Mesendoderm (in vitro differentiated cells): ENCODE results near the gene TPRG1L.
A peak's percentile ranks its signal among the peaks of the same experiment; 100 is the strongest.

ENCODE experiments used
- DNase-seq: peaks from one replicate; pipeline ENCODE4 v3.0.0; 2013
- H2AK5ac ChIP-seq: 2 replicates; pipeline ENCODE4 v1.6.1; 2013; ENCODE audit warnings: low read length, inconsistent platforms
- H2BK120ac ChIP-seq: 2 replicates; pipeline ENCODE4 v1.6.1; 2013; ENCODE audit warnings: low read depth, mild to moderate bottlenecking, low read length, moderate library complexity, mixed read lengths
- H2BK15ac ChIP-seq: replicated peaks from 2 replicates; pipeline ENCODE4 v1.6.1; 2013; ENCODE audit warnings: low read depth, mild to moderate bottlenecking, moderate library complexity
- H2BK5ac ChIP-seq: 2 replicates; pipeline ENCODE4 v1.6.1; 2013; ENCODE audit warnings: low read length, inconsistent platforms
- H3K18ac ChIP-seq: 2 replicates; pipeline ENCODE4 v1.6.1; 2013; ENCODE audit warnings: mild to moderate bottlenecking, low read length, mixed read lengths
- H3K23ac ChIP-seq: one replicate; pipeline ENCODE4 v1.6.1; 2013; ENCODE audit warnings: low read length
- H3K27ac ChIP-seq: 2 replicates; pipeline ENCODE4 v1.5.1; 2013; ENCODE audit warnings: low read depth, mild to moderate bottlenecking, inconsistent platforms, low read length, moderate library complexity
- H3K27me3 ChIP-seq: 2 replicates; pipeline ENCODE4 v1.6.1; 2013; ENCODE audit warnings: low read length, control low read depth, mild to moderate bottlenecking, inconsistent platforms; ENCODE audit not compliant: insufficient read depth, poor library complexity
- H3K36me3 ChIP-seq: 2 replicates; pipeline ENCODE4 v1.6.1; 2013; ENCODE audit warnings: low read length, inconsistent platforms; ENCODE audit not compliant: control insufficient read depth, insufficient read depth
- H3K4ac ChIP-seq: one replicate; pipeline ENCODE4 v1.6.1; 2013; ENCODE audit warnings: low read depth, mild to moderate bottlenecking, low read length, moderate library complexity
- H3K4me1 ChIP-seq: 2 replicates; pipeline ENCODE4 v1.6.1; 2013; ENCODE audit warnings: low read depth, low read length, inconsistent platforms; ENCODE audit not compliant: control insufficient read depth
- H3K4me2 ChIP-seq: 2 replicates; pipeline ENCODE4 v1.6.1; 2013; ENCODE audit warnings: low read length
- H3K4me3 ChIP-seq: 2 replicates; pipeline ENCODE4 v1.5.1; 2013; ENCODE audit warnings: mild to moderate bottlenecking, low read length
- H3K56ac ChIP-seq: one replicate; pipeline ENCODE4 v1.6.1; 2013; ENCODE audit warnings: low read length
- H3K79me1 ChIP-seq: 2 replicates; pipeline ENCODE4 v1.6.1; 2013; ENCODE audit warnings: low read length, inconsistent platforms
- H3K79me2 ChIP-seq: 2 replicates; pipeline ENCODE4 v1.6.1; 2013; ENCODE audit warnings: mild to moderate bottlenecking, low read length; ENCODE audit not compliant: control insufficient read depth, insufficient read depth
- H3K9ac ChIP-seq: 2 replicates; pipeline ENCODE4 v1.6.1; 2013; ENCODE audit warnings: low read length, inconsistent platforms
- H4K5ac ChIP-seq: one replicate; pipeline ENCODE4 v1.6.1; 2013; ENCODE audit warnings: low read length
- H4K8ac ChIP-seq: one replicate; pipeline ENCODE4 v1.6.1; 2013; ENCODE audit warnings: low read depth, mild to moderate bottlenecking, control low read depth, low read length, moderate library complexity
- WGBS: extraction: QIAGEN DNeasy Blood & Tissue Kit; methylation state at CpG from one replicate; pipeline ENCODE4 v1.1.7; 2013; ENCODE audit warnings: low lambda C conversion rate, missing lambda C conversion rate; ENCODE audit not compliant: insufficient coverage; ENCODE audit errors: extremely low coverage; 5-methylcytosine and 5-hydroxymethylcytosine counted together

Gene TPRG1L

DNA sequence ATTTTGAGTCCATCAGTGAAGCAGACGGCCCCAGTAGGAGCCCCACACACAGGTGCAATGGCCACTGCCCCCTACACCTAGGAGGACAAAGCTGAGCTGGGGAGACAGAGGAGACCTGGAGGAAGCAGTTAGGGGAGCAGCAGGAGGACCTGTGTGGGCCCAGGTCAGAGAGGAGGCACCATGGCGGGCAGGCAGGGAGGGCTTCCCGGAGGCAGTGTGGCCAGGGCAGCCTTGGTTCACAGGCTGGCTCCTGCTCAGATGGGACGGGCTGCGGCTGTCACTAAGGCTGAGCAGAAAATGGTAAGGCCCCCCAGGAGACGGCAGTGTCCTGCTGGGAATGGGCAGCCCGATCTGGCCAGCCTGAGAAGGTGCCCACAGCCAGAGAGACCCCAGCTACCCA, 28.9 kb upstream of the TPRG1L start:
- no peak overlapping the region for H4K8ac ChIP-seq
- no peak overlapping the region for H3K27ac ChIP-seq
- no peak overlapping the region for H4K5ac ChIP-seq
- no peaks in the 10 kb centered on the region for H3K36me3 ChIP-seq
- H3K27me3 ChIP-seq: no peaks in the 10 kb centered on the region
- no peak overlapping the region for H3K18ac ChIP-seq
- no peak overlapping the region for H2BK120ac ChIP-seq
- H2BK5ac ChIP-seq: no peak overlapping the region
- peak overlapping the region; percentile 24 for H3K23ac ChIP-seq
- H3K4me3 ChIP-seq: no peak overlapping the region
- no peak overlapping the region for H3K56ac ChIP-seq
- H3K4ac ChIP-seq: no peak overlapping the region
- no peak overlapping the region for H2AK5ac ChIP-seq
- H3K79me1 ChIP-seq: no peaks in the 10 kb centered on the region
- WGBS: no CpG with 5 or more reads among the region's 7 CpGs
- no peaks in the 10 kb centered on the region for H3K79me2 ChIP-seq
- H3K9ac ChIP-seq: no peak overlapping the region
- no peak overlapping the region for H2BK15ac ChIP-seq
- no peaks in the 10 kb centered on the region for H3K4me1 ChIP-seq
- no peak overlapping the region for H3K4me2 ChIP-seq
- no peak for DNase-seq

DNA sequence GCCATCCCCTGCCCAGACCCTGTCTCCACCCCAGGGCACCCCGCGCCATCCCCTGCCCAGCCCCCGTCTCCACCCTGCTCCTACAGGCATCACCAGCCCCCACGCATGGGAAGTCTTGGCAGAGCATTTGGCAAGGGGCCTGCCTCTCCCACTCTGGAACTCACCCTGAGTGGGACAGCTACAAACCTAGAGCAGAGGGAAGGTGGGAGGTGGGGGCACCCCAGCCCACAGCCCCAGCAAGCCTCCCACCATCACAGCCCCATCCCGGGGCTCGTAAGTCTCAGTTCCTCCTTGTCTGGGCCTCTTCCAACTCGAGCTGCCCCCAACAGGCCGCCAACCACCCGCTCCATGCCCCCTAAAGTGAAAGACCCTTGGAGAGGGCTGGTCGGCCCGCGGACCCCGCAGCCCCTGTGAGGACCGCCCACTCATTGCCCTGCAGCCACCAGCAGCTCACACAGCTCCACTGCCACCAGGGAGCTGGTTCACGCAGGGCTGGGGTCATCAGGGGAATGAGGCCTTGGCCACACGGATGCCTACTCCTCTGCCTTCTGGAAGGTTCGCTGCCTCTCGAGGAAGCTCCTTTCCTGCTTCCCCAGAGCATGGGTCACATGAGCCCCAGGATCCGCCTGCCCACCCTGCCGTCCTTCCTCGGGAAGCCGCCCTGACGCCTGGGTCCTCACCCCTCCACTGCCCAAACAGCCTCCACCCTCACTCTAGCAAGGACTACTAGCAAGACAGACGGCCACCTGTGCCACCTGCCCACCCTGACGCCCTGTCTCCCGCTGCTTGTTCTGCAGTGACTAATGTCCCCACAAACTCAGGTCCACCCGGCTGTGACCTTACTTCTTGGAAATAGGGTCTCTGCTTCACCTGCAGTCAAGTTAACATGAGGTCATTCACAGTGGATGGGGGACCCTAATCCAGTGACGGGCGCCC, 27.9 kb upstream of the TPRG1L start:
- DNase-seq: no peak
- H4K5ac ChIP-seq: no peak overlapping the region
- no peak overlapping the region for H3K4ac ChIP-seq
- H3K4me3 ChIP-seq: no peak overlapping the region
- H3K4me1 ChIP-seq: no peaks in the 10 kb centered on the region
- no peak overlapping the region for H4K8ac ChIP-seq
- no peaks in the 10 kb centered on the region for H3K79me1 ChIP-seq
- H3K27me3 ChIP-seq: no peaks in the 10 kb centered on the region
- H2AK5ac ChIP-seq: no peak overlapping the region
- no peak overlapping the region for H2BK15ac ChIP-seq
- no peak overlapping the region for H3K56ac ChIP-seq
- no peak overlapping the region for H3K4me2 ChIP-seq
- no peak overlapping the region for H3K27ac ChIP-seq
- no CpG with 5 or more reads among the region's 29 CpGs for WGBS
- H3K23ac ChIP-seq: no peak overlapping the region
- H2BK120ac ChIP-seq: no peak overlapping the region
- H3K9ac ChIP-seq: no peak overlapping the region
- H2BK5ac ChIP-seq: no peak overlapping the region
- H3K36me3 ChIP-seq: no peaks in the 10 kb centered on the region
- H3K18ac ChIP-seq: no peak overlapping the region
- H3K79me2 ChIP-seq: no peaks in the 10 kb centered on the region

DNA sequence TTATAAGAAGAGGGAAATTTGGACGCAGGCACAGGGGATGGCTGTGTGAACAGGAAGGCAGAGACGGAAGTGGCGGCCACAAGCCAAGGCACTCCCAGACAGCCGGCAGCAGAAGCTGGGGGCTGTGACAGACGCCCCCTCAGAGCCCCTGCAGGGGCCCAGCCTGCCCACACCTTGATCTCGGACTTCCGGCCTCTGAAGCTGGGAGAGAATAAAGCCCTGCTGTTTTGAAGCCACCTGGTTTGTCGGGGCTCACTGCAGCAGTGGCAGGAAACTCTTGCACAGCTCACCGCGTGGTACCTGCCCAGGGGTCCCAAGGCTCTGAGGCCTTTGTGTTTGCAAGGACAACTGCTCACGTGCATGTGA, 27.2 kb upstream of the TPRG1L start:
- no peak overlapping the region for H2BK5ac ChIP-seq
- no peaks in the 10 kb centered on the region for H3K79me2 ChIP-seq
- H3K18ac ChIP-seq: no peak overlapping the region
- H4K8ac ChIP-seq: no peak overlapping the region
- H3K4me2 ChIP-seq: no peak overlapping the region
- no peak overlapping the region for H2AK5ac ChIP-seq
- peak overlapping the region; percentile 58 for H3K56ac ChIP-seq
- H3K4me3 ChIP-seq: no peak overlapping the region
- no peak overlapping the region for H2BK15ac ChIP-seq
- H3K4ac ChIP-seq: no peak overlapping the region
- DNase-seq: peak; percentile 18
- H3K79me1 ChIP-seq: no peaks in the 10 kb centered on the region
- H4K5ac ChIP-seq: no peak overlapping the region
- H3K27ac ChIP-seq: no peak overlapping the region
- H3K27me3 ChIP-seq: no peaks in the 10 kb centered on the region
- H3K23ac ChIP-seq: no peak overlapping the region
- H3K4me1 ChIP-seq: no peaks in the 10 kb centered on the region
- H3K36me3 ChIP-seq: no peaks in the 10 kb centered on the region
- no CpG with 5 or more reads among the region's 11 CpGs for WGBS
- no peak overlapping the region for H2BK120ac ChIP-seq
- no peak overlapping the region for H3K9ac ChIP-seq

DNA sequence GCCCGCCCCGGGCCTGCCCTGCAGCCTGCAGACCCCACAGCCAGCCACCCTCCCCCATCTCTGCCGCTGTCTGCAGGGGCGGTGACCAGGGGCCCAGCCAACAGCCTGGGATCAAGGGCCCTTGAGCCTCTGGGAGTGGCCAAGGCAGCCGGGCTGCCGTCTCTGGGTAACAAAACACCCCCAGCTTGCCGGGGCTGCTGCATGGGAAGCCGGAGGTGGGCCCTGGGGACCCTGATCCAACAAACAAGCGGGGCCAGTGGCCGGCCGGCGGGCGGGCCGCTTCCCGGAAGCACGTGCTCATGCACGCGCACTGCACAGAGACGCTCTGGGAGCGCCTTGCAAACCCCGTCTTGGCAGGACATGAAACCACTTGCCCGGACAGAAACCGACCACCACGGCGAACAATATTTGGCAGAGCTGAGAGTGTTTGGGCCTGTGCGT, 26.7 kb upstream of the TPRG1L start:
- H3K36me3 ChIP-seq: no peaks in the 10 kb centered on the region
- no peak overlapping the region for H3K18ac ChIP-seq
- no peak overlapping the region for H2BK5ac ChIP-seq
- H2BK15ac ChIP-seq: no peak overlapping the region
- WGBS: no CpG with 5 or more reads among the region's 26 CpGs
- peak overlapping the region; percentile 33 for H3K27ac ChIP-seq
- H3K27me3 ChIP-seq: no peaks in the 10 kb centered on the region
- no peak overlapping the region for H3K4me2 ChIP-seq
- H3K4ac ChIP-seq: no peak overlapping the region
- H3K56ac ChIP-seq: peak overlapping the region; percentile 58
- no peaks in the 10 kb centered on the region for H3K4me1 ChIP-seq
- H3K79me1 ChIP-seq: no peaks in the 10 kb centered on the region
- no peaks in the 10 kb centered on the region for H3K79me2 ChIP-seq
- no peak overlapping the region for H3K4me3 ChIP-seq
- H2AK5ac ChIP-seq: no peak overlapping the region
- no peak for DNase-seq
- peak overlapping the region; percentile 80 for H3K23ac ChIP-seq
- H4K8ac ChIP-seq: no peak overlapping the region
- H3K9ac ChIP-seq: no peak overlapping the region
- no peak overlapping the region for H4K5ac ChIP-seq
- no peak overlapping the region for H2BK120ac ChIP-seq

DNA sequence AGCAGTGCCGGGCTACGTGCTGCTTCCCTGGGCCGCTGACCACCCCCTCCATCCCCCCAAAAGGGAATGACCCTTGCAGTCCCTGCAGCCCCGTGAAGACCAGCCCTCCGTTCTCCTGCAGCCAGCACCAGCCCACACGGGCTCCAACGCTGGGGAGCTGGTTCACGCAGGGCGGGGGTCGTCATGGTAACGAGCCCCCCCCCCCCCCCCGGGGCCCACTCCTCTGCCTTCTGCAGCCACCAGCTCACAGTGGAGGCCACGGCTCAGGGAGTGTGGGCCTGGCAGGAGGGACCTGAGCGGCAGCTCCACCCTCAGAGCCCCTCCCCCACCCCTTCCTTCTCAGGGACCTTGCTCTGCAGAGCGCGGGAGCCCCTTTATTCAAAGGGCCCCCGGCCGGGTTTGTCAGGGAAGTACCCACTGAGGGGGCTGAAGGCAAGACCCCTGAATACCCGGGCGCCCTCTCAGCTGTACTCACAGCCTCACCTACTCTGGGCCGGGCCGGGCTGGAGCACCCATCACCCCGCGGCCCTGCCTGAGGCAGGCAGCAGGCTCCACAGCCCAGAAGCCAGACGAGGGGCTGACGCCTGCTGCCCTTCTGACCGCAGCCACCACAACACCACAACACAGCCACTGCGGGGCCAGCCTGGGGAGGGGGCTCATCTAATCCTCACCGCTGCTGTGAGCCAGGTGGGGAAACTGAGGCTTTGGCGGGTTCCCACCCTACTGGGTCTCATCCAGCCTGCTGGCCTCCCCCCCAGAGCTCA, 26.1 kb upstream of the TPRG1L start:
- no CpG with 5 or more reads among the region's 30 CpGs for WGBS
- H3K4me2 ChIP-seq: no peak overlapping the region
- no peaks in the 10 kb centered on the region for H3K79me2 ChIP-seq
- H2AK5ac ChIP-seq: no peak overlapping the region
- no peak overlapping the region for H4K5ac ChIP-seq
- no peaks in the 10 kb centered on the region for H3K4me1 ChIP-seq
- peak overlapping the region; percentile 56 for H3K56ac ChIP-seq
- H3K27me3 ChIP-seq: no peaks in the 10 kb centered on the region
- no peak overlapping the region for H3K27ac ChIP-seq
- H4K8ac ChIP-seq: no peak overlapping the region
- no peaks in the 10 kb centered on the region for H3K36me3 ChIP-seq
- H2BK120ac ChIP-seq: no peak overlapping the region
- H3K18ac ChIP-seq: no peak overlapping the region
- H3K79me1 ChIP-seq: no peaks in the 10 kb centered on the region
- H3K4me3 ChIP-seq: no peak overlapping the region
- H2BK15ac ChIP-seq: no peak overlapping the region
- peak; percentile 19 for DNase-seq
- H3K23ac ChIP-seq: no peak overlapping the region
- no peak overlapping the region for H3K4ac ChIP-seq
- H2BK5ac ChIP-seq: no peak overlapping the region
- H3K9ac ChIP-seq: no peak overlapping the region
